ENCODE results near the gene IFNAR1.
"Not testable (repeated sequence)": the region's sequence is repeated elsewhere in the genome, so short reads cannot be mapped to it uniquely, and the experiment has no call there.

IFNAR1 gene

GRCh38 chr21:33339918-33340317 lies 15.1 kb downstream of the IFNAR1 start:
- DNase-seq (ENCODE audit: low read depth in 2 of 3, low spot score in 2 of 3), result no peak

GRCh38 chr21:33345751-33346238 lies 21.0 kb downstream of the IFNAR1 start:
- DNase-seq (ENCODE audit: low read depth in 2 of 3, low spot score in 2 of 3), result no peak

- DNase-seq (ENCODE audit: low read depth in 2 of 3, low spot score in 2 of 3), result no peak
Observed at GRCh38 chr21:33348706-33349105, 23.9 kb downstream of the IFNAR1 start.

GRCh38 chr21:33350676-33351075 lies 25.9 kb downstream of the IFNAR1 start:
- no peak for DNase-seq (ENCODE audit: low read depth in 2 of 3, low spot score in 2 of 3)

- no peak for DNase-seq (ENCODE audit: low read depth in 2 of 3, low spot score in 2 of 3)
Observed at GRCh38 chr21:33355355-33355754, 30.6 kb downstream of the IFNAR1 start.

GRCh38 chr21:33355996-33356395 lies 31.2 kb downstream of the IFNAR1 start:
- DNase-seq (ENCODE audit: low read depth in 2 of 3, low spot score in 2 of 3), result no peak

- DNase-seq (ENCODE audit: low read depth in 2 of 3, low spot score in 2 of 3), result no peak
Observed at GRCh38 chr21:33357177-33357576, 32.4 kb downstream of the IFNAR1 start.

GRCh38 chr21:33359446-33359845 lies 34.7 kb downstream of the IFNAR1 start:
- no peak for DNase-seq (ENCODE audit: low read depth in 2 of 3, low spot score in 2 of 3)

- no peak for DNase-seq (ENCODE audit: low read depth in 2 of 3, low spot score in 2 of 3)
Observed at GRCh38 chr21:33360281-33360680, 35.5 kb downstream of the IFNAR1 start.

GRCh38 chr21:33360881-33361602 lies 36.3 kb downstream of the IFNAR1 start:
- DNase-seq (ENCODE audit: low read depth in 2 of 3, low spot score in 2 of 3), result peak; percentile 63 to 91 (median 90)

- no peak for DNase-seq (ENCODE audit: low read depth in 2 of 3, low spot score in 2 of 3)
Observed at GRCh38 chr21:33362044-33362555, 37.3 kb downstream of the IFNAR1 start.

- not testable (repeated sequence) for DNase-seq (ENCODE audit: low read depth in 2 of 3, low spot score in 2 of 3)
Observed at GRCh38 chr21:33363911-33364609, 39.3 kb downstream of the IFNAR1 start.

GRCh38 chr21:33364830-33365229 lies 40.1 kb downstream of the IFNAR1 start:
- no peak for DNase-seq (ENCODE audit: low read depth in 2 of 3, low spot score in 2 of 3)

- DNase-seq (ENCODE audit: low read depth in 2 of 3, low spot score in 2 of 3), result no peak
Observed at GRCh38 chr21:33367309-33367973, 42.7 kb downstream of the IFNAR1 start.

- no peak for DNase-seq (ENCODE audit: low read depth in 2 of 3, low spot score in 2 of 3)
Observed at GRCh38 chr21:33368124-33368523, 43.4 kb downstream of the IFNAR1 start.

- no peak for DNase-seq (ENCODE audit: low read depth in 2 of 3, low spot score in 2 of 3)
Observed at GRCh38 chr21:33368576-33368975, 43.8 kb downstream of the IFNAR1 start.

- no peak for DNase-seq (ENCODE audit: low read depth in 2 of 3, low spot score in 2 of 3)
Observed at GRCh38 chr21:33369586-33369985, 44.8 kb downstream of the IFNAR1 start.

GRCh38 chr21:33370305-33370704 lies 45.5 kb downstream of the IFNAR1 start:
- DNase-seq (ENCODE audit: low read depth in 2 of 3, low spot score in 2 of 3), result no peak

- no peak for DNase-seq (ENCODE audit: low read depth in 2 of 3, low spot score in 2 of 3)
Observed at GRCh38 chr21:33371366-33371765, 46.6 kb downstream of the IFNAR1 start.

GRCh38 chr21:33372582-33372981 lies 47.8 kb downstream of the IFNAR1 start:
- no peak for DNase-seq (ENCODE audit: low read depth in 2 of 3, low spot score in 2 of 3)

- DNase-seq (ENCODE audit: low read depth in 2 of 3, low spot score in 2 of 3), result no peak
Observed at GRCh38 chr21:33373451-33373850, 48.7 kb downstream of the IFNAR1 start.

- no peak for DNase-seq (ENCODE audit: low read depth in 2 of 3, low spot score in 2 of 3)
Observed at GRCh38 chr21:33374080-33374449, 49.3 kb downstream of the IFNAR1 start.

Data from activated CD8-positive, alpha-beta memory T cell treated with anti-CD3 and anti-CD28 coated beads for 48 hours (primary cell).